ENCODE data around the gene SBF2.

Gene SBF2

DNA sequence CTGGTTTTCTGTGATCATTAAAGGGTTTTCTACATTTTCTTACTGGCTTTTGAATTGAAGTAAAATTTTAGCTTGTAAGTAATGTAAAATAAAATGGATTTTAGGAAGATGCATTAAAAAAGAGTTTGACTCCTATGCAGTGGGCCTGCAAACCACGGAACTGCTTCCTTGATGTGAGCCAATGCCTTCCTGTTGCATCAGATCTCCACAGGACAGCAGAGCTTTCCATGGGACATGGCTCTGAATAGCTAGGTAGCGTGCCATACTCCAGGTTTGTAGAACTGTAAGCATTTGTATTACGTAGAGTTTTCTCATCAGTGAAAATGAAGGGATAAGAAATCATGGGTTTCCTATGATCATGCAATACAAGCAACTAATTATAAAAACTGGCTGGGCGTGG is 496.7 kb downstream of the SBF2 start:
- Histone ChIP-seq H3K9me3 (replicated peaks; ENCODE audit: insufficient read depth, low read length) (no peaks in the 10 kb centered on the region), H3K79me2 (ENCODE audit: low read length) (no peaks in the 10 kb centered on the region), H3K4me2 (ENCODE audit: low read depth, low read length) (no peak overlapping the region), H4K20me1 (ENCODE audit: insufficient read depth, low read length) (no peaks in the 10 kb centered on the region), H3K27ac (ENCODE audit: low read length) (no peak overlapping the region), H3K9me2 (replicated peaks; ENCODE audit: insufficient read depth, low read length) (no peaks in the 10 kb centered on the region), H3F3A (ENCODE audit: insufficient read depth, low read length) (no peaks in the 10 kb centered on the region), H2AFZ (ENCODE audit: low read length) (no peak overlapping the region), H3K36me3 (replicated peaks; ENCODE audit: insufficient read depth, low read length) (no peaks in the 10 kb centered on the region), H3K9ac (ENCODE audit: low read length) (no peak overlapping the region), H3K27me3 (replicated peaks; ENCODE audit: insufficient read depth, low read length) (no peaks in the 10 kb centered on the region), H3K4me1 (ENCODE audit: low read length) (no peaks in the 10 kb centered on the region), H3K4me3 (ENCODE audit: low read length) (no peak overlapping the region)
- TF ChIP-seq EZH2 (optimal IDR thresholded peaks at IDR 0.05; ENCODE audit: low read depth, low read length) (no peak), EZH2phosphoT487 (IDR thresholded peaks at IDR 0.05; ENCODE audit: low read length) (no peak)
- TF ChIP-seq, protein P1, sequence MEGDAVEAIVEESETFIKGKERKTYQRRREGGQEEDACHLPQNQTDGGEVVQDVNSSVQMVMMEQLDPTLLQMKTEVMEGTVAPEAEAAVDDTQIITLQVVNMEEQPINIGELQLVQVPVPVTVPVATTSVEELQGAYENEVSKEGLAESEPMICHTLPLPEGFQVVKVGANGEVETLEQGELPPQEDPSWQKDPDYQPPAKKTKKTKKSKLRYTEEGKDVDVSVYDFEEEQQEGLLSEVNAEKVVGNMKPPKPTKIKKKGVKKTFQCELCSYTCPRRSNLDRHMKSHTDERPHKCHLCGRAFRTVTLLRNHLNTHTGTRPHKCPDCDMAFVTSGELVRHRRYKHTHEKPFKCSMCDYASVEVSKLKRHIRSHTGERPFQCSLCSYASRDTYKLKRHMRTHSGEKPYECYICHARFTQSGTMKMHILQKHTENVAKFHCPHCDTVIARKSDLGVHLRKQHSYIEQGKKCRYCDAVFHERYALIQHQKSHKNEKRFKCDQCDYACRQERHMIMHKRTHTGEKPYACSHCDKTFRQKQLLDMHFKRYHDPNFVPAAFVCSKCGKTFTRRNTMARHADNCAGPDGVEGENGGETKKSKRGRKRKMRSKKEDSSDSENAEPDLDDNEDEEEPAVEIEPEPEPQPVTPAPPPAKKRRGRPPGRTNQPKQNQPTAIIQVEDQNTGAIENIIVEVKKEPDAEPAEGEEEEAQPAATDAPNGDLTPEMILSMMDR (IDR thresholded peaks at IDR 0.05; ENCODE audit: low read length) = no peak
- no peak for DNase-seq

DNA sequence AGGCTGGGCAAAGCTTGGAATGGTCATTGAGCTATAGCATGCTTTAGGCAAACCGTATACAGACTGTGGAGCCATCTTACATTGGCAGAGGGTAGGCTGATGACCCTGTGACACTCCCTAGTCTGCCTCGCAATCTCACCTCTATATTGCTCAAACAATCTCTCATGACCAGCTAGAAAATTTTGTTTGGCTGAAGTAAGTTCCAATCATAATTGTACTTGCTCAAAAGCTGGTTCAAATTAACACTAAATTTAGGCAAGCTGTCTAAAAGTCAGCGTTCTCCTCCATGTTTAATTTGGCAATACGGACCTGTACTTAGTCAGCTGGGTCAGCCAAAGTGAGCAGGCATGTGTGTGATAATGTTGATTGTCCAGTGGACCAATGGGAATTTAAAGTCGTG is 497.2 kb downstream of the SBF2 start:
- no peak for DNase-seq
- H3K9me3 ChIP-seq (replicated peaks; ENCODE audit: insufficient read depth, low read length) = no peaks in the 10 kb centered on the region
- no peak overlapping the region for H3K4me3 ChIP-seq (ENCODE audit: low read length)
- H3K27me3 ChIP-seq (replicated peaks; ENCODE audit: insufficient read depth, low read length) = no peaks in the 10 kb centered on the region
- H3K4me2 ChIP-seq (ENCODE audit: low read depth, low read length) = no peak overlapping the region
- H3K9ac ChIP-seq (ENCODE audit: low read length) = no peak overlapping the region
- no peak overlapping the region for H2AFZ ChIP-seq (ENCODE audit: low read length)
- no peaks in the 10 kb centered on the region for H3F3A ChIP-seq (ENCODE audit: insufficient read depth, low read length)
- H4K20me1 ChIP-seq (ENCODE audit: insufficient read depth, low read length) = no peaks in the 10 kb centered on the region
- H3K79me2 ChIP-seq (ENCODE audit: low read length) = no peaks in the 10 kb centered on the region
- TF ChIP-seq EZH2phosphoT487 (IDR thresholded peaks at IDR 0.05; ENCODE audit: low read length) (no peak), EZH2 (optimal IDR thresholded peaks at IDR 0.05; ENCODE audit: low read depth, low read length) (no peak)
- TF ChIP-seq, protein P1 (IDR thresholded peaks at IDR 0.05; ENCODE audit: low read length) = no peak
- no peaks in the 10 kb centered on the region for H3K36me3 ChIP-seq (replicated peaks; ENCODE audit: insufficient read depth, low read length)
- no peaks in the 10 kb centered on the region for H3K4me1 ChIP-seq (ENCODE audit: low read length)
- no peaks in the 10 kb centered on the region for H3K9me2 ChIP-seq (replicated peaks; ENCODE audit: insufficient read depth, low read length)
- H3K27ac ChIP-seq (ENCODE audit: low read length) = no peak overlapping the region

DNA sequence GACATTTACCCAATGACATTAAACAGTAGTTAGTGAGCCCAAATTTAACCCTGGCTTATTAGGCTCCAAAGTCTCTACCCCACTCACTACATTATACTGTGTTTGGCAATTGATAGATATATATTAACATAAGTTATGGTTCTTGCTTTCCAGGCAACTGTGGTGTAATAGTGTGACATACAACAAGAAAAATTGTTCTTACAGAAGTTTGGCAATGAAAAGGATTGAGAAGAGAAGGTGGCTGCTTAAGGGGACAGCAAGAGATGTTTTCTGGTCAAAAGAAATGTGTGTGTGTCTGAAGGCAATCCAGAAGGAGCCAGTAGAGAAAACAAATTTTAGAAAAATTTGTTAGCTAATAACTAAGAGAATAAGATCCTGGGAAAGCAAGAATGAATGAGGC is 497.8 kb downstream of the SBF2 start:
- Histone ChIP-seq H2AFZ (ENCODE audit: low read length) (no peak overlapping the region), H3K9me2 (replicated peaks; ENCODE audit: insufficient read depth, low read length) (no peaks in the 10 kb centered on the region), H4K20me1 (ENCODE audit: insufficient read depth, low read length) (no peaks in the 10 kb centered on the region), H3K27ac (ENCODE audit: low read length) (no peak overlapping the region), H3F3A (ENCODE audit: insufficient read depth, low read length) (no peaks in the 10 kb centered on the region), H3K36me3 (replicated peaks; ENCODE audit: insufficient read depth, low read length) (no peaks in the 10 kb centered on the region), H3K4me1 (ENCODE audit: low read length) (no peaks in the 10 kb centered on the region), H3K9me3 (replicated peaks; ENCODE audit: insufficient read depth, low read length) (no peaks in the 10 kb centered on the region), H3K9ac (ENCODE audit: low read length) (no peak overlapping the region), H3K79me2 (ENCODE audit: low read length) (no peaks in the 10 kb centered on the region), H3K27me3 (replicated peaks; ENCODE audit: insufficient read depth, low read length) (no peaks in the 10 kb centered on the region), H3K4me3 (ENCODE audit: low read length) (no peak overlapping the region), H3K4me2 (ENCODE audit: low read depth, low read length) (no peak overlapping the region)
- DNase-seq = no peak
- TF ChIP-seq, protein P1 (IDR thresholded peaks at IDR 0.05; ENCODE audit: low read length) = no peak
- TF ChIP-seq EZH2 (optimal IDR thresholded peaks at IDR 0.05; ENCODE audit: low read depth, low read length) (no peak), EZH2phosphoT487 (IDR thresholded peaks at IDR 0.05; ENCODE audit: low read length) (no peak)
